K562 (cell line): ENCODE results near the gene SART3.

Source experiments
- ADNP ChIP-seq: fragments of 200-800 bp; sonication (Bioruptor generic); IDR thresholded peaks from 2 replicates; pipeline ENCODE4 v1.6.1; 2016; ENCODE audit warnings: missing genetic modification characterization, missing compliant biosample characterization
- TF ChIP-seq, protein P1 (sequence below), 3 experiments: IDR thresholded peaks in 2 of 3; conservative IDR thresholded peaks in 1 of 3; 2 replicates each; pipeline ENCODE4 v1.5.1; 2011 to 2012; ENCODE audit warnings: low read length in 3 of 3, mild to moderate bottlenecking in 3 of 3, control low read depth in 2 of 3, improper control_type of control experiment in 1 of 3, inconsistent platforms in 1 of 3, low read depth in 1 of 3, mixed read lengths in 1 of 3, moderate library complexity in 1 of 3; ENCODE audit not compliant: insufficient read depth in 2 of 3

DNA sequence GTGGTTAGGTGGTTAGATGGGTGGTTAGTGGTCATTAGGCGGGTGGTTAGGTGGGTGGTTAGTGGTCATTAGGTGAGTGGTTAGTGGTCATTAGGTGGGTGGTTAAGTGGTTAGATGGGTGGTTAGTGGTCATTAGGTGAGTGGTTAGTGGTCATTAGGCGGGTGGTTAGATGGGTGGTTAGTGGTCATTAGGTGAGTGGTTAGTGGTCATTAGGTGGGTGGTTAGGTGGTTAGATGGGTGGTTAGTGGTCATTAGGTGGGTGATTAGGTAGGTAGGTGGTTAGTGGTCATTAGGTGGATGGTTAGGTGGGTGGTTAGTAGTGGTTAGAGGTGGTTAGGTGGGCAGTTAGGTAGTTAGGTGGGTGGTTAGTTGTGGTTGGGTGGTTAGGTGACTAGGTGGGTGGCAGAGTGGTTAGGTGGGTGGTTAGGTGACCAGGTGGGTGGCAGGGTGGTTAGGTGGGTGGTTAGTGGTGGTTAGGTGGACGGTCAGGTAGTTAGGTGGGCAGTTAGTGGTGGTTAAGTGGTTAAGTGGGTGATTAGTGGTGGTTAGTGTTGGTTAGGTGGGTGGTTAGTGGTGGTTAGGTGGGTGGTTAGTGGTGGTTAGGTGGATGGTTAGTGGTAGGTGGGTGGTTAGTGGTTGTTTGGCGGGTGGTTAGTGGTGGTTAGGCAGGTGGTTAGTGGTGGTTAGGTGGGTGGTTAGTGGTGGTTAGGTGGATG, 44.9 kb upstream of the SART3 start:
- no peak for TF ChIP-seq ADNP (tag)
- TF ChIP-seq, protein P1, sequence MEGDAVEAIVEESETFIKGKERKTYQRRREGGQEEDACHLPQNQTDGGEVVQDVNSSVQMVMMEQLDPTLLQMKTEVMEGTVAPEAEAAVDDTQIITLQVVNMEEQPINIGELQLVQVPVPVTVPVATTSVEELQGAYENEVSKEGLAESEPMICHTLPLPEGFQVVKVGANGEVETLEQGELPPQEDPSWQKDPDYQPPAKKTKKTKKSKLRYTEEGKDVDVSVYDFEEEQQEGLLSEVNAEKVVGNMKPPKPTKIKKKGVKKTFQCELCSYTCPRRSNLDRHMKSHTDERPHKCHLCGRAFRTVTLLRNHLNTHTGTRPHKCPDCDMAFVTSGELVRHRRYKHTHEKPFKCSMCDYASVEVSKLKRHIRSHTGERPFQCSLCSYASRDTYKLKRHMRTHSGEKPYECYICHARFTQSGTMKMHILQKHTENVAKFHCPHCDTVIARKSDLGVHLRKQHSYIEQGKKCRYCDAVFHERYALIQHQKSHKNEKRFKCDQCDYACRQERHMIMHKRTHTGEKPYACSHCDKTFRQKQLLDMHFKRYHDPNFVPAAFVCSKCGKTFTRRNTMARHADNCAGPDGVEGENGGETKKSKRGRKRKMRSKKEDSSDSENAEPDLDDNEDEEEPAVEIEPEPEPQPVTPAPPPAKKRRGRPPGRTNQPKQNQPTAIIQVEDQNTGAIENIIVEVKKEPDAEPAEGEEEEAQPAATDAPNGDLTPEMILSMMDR (IDR thresholded peaks at IDR 0.05 in 2 of 3, conservative IDR thresholded peaks at IDR 0.05 in 1 of 3; ENCODE audit: insufficient read depth in 2 of 3, low read depth in 1 of 3, low read length in 3 of 3): no peak
